PC-3 (cell line): Measurements from ENCODE around the gene TUBB6. TPM values are rescaled to one million over a fixed set of nuclear protein-coding genes. Genes with fewer than 3 reads are reported as not detected.

Source experiments
- ATAC-seq: fragments of 200-7000 bp; cut with Tn5 transposase; 2 replicates; pipeline ENCODE4 v1.9.1; 2020; ENCODE audit warnings: mild to moderate bottlenecking, moderate library complexity
- BruUV-seq: library from RNA; stranded (reverse); fragments of 400-500 nt; replicated peaks from 2 replicates; lab custom pipeline; 2021; lab: Mats Ljungman, UMichigan
- CTCF ChIA-PET: fragments of 300-600 bp; sonication (Branson Sonifier 250); formaldehyde crosslinking; loops from one replicate; lab custom pipeline; 2022; ENCODE audit warnings: antibody characterized with exemption; lab: Charles Lee
- POLR2A ChIA-PET: fragments of 300-600 bp; sonication (Branson Sonifier 250); formaldehyde crosslinking; loops from one replicate; lab custom pipeline; 2022; ENCODE audit warnings: antibody characterized with exemption; ENCODE audit not compliant: unreplicated experiment; lab: Charles Lee
- DNase-seq: peaks from one replicate; pipeline ENCODE4 v3.0.0-alpha.2; 2015
- H2AFZ ChIP-seq: fragments of 300-600 bp; sonication (generic); 2 replicates; pipeline ENCODE4 v1.6.0; 2016; ENCODE audit warnings: antibody characterized with exemption, low read length
- H3F3A ChIP-seq: fragments of 300-600 bp; sonication (generic); one replicate; pipeline ENCODE4 v1.6.0; 2017; ENCODE audit warnings: antibody characterized with exemption, low read length, control low read depth, mild to moderate bottlenecking; ENCODE audit not compliant: unreplicated experiment
- H3K27ac ChIP-seq: fragments of 300-600 bp; sonication (generic); 2 replicates; pipeline ENCODE4 v1.5.1; 2016; ENCODE audit warnings: mild to moderate bottlenecking, low read length
- H3K27me3 ChIP-seq: fragments of 300-600 bp; sonication (generic); 2 replicates; pipeline ENCODE4 v1.6.1; 2016; ENCODE audit warnings: low read length, mixed read lengths
- H3K36me3 ChIP-seq: fragments of 300-600 bp; sonication (generic); 2 replicates; pipeline ENCODE4 v1.6.1; 2016; ENCODE audit warnings: low read depth, mixed run types, low read length, mixed read lengths
- H3K4me1 ChIP-seq: fragments of 300-600 bp; sonication (generic); 2 replicates; pipeline ENCODE4 v1.5.1; 2016; ENCODE audit warnings: low read length; ENCODE audit not compliant: insufficient read depth
- H3K4me2 ChIP-seq: fragments of 300-600 bp; sonication (generic); 2 replicates; pipeline ENCODE4 v1.6.0; 2016; ENCODE audit warnings: low read length
- H3K4me3 ChIP-seq: fragments of 300-600 bp; sonication (generic); 2 replicates; pipeline ENCODE4 v1.5.1; 2016; ENCODE audit warnings: mild to moderate bottlenecking, low read length, mixed read lengths
- H3K79me2 ChIP-seq: fragments of 300-600 bp; sonication (generic); 2 replicates; pipeline ENCODE4 v1.6.1; 2017; ENCODE audit warnings: low read length, mixed read lengths
- H3K9ac ChIP-seq: fragments of 300-600 bp; sonication (generic); 2 replicates; pipeline ENCODE4 v1.6.0; 2016; ENCODE audit warnings: mild to moderate bottlenecking, low read length
- H3K9me2 ChIP-seq: fragments of 300-600 bp; sonication (generic); replicated peaks from 2 replicates; pipeline ENCODE4 v1.6.1; 2016; ENCODE audit warnings: mixed run types, low read length, mixed read lengths
- H3K9me3 ChIP-seq: fragments of 300-600 bp; sonication (generic); 2 replicates; pipeline ENCODE4 v1.6.1; 2016; ENCODE audit warnings: low read length, mixed read lengths
- H4K20me1 ChIP-seq: fragments of 300-600 bp; sonication (generic); 2 replicates; pipeline ENCODE4 v1.6.1; 2016; ENCODE audit warnings: low read length, mixed read lengths
- CTCF ChIP-seq: fragments of 300-600 bp; sonication (generic); conservative IDR thresholded peaks from 2 replicates; pipeline ENCODE4 v1.5.1; 2017; ENCODE audit warnings: antibody characterized with exemption, low read depth, mild to moderate bottlenecking, low read length
- EZH2 ChIP-seq: fragments of 300-600 bp; sonication (generic); IDR thresholded peaks from one replicate; pipeline ENCODE4 v1.6.1; 2017; ENCODE audit warnings: antibody characterized with exemption, mild to moderate bottlenecking, low read length; ENCODE audit not compliant: unreplicated experiment
- EZH2phosphoT487 ChIP-seq: fragments of 300-600 bp; sonication (generic); IDR thresholded peaks from 2 replicates; pipeline ENCODE4 v1.6.1; 2018; ENCODE audit warnings: mild to moderate bottlenecking, antibody characterized with exemption, low read length, borderline replicate concordance
- intact Hi-C: fragments of 100-400 bp; cut with micrococcal nuclease; formaldehyde crosslinking; loops from 2 replicates; pipeline ENCODE4 v1.9.0; 2023
- total RNA-seq: library from RNA; depleted of rRNA; stranded (reverse); fragments of >200 nt; gene quantifications from 2 replicates; pipeline ENCODE4 v1.2.3, GENCODE V29; 2014

Gene TUBB6
- total RNA-seq, 1 experiment from 2014 or later: 191 TPM

GRCh38 chr18:12299862-12300261 is 8.2 kb upstream of the TUBB6 start:
- DNase-seq: no peak
- Histone ChIP-seq H3K36me3 (no peaks in the 10 kb centered on the region), H3K9me2 (no peaks in the 10 kb centered on the region), H3K4me1 (peaks cover 20% of the 10 kb centered on the region), H3K9ac (no peak overlapping the region), H3K9me3 (no peaks in the 10 kb centered on the region), H3F3A (no peaks in the 10 kb centered on the region), H3K4me3 (no peak overlapping the region), H3K4me2 (no peak overlapping the region), H2AFZ (no peak overlapping the region), H3K27me3 (no peaks in the 10 kb centered on the region), H3K79me2 (no peaks in the 10 kb centered on the region), H3K27ac (no peak overlapping the region), H4K20me1 (no peaks in the 10 kb centered on the region)
- POLR2A ChIA-PET: no interaction called here
- ATAC-seq: no peak
- intact Hi-C loops: no loop called here
- CTCF ChIA-PET: no interaction called here
- BruUV-seq: no TSS peak
- TF ChIP-seq CTCF (no peak), EZH2phosphoT487 (no peak), EZH2 (no peak)

DNA sequence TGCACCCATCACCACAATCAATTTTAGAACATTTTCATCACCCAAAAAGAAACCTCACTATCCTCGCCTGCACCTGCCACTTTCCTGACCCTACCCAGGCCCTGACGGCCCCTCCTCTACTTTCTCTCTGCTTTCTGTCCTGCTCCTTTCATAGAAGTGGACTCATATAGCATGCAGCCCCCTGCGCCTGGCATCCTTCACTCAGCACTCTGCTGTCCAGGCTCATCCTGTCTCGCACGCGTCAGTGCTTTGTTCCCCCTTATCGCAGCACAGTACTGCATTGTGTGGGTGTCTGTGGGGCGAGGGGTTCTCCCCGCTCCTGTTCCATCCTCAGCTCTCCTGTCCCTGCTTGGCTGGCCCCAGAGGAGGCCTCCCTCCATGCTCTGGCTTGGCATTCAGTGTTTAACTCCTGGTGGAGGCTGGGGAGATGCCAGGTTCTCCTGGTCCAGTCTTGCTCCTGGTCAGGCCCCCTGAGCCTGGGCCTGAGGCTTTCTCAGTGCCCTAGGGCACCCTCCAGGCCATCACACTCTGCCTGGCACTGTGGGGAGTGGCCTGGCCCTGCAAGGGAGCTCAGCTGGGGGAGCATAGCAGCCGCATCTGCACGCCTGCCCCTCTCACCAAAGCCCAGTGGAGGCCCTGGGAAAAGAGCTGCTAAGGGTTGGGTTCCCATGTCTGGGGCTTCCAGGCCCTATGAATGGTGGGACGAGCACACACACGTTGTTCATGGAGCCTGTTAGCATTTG is 6.6 kb upstream of the TUBB6 start:
- no TSS peak for BruUV-seq
- no peak overlapping the region for H3K4me2 ChIP-seq
- H3K9me3 ChIP-seq: no peaks in the 10 kb centered on the region
- intact Hi-C loops: no loop called here
- peaks cover 15% of the 10 kb centered on the region for H3K4me1 ChIP-seq
- no peak overlapping the region for H3K9ac ChIP-seq
- ATAC-seq: no peak
- H2AFZ ChIP-seq: no peak overlapping the region
- H3K4me3 ChIP-seq: no peak overlapping the region
- H3K36me3 ChIP-seq: no peaks in the 10 kb centered on the region
- DNase-seq: no peak
- no peaks in the 10 kb centered on the region for H3K27me3 ChIP-seq
- no peaks in the 10 kb centered on the region for H3K9me2 ChIP-seq
- H3K79me2 ChIP-seq: no peaks in the 10 kb centered on the region
- ChIA-PET POLR2A (no interaction called here), CTCF (no interaction called here)
- H3K27ac ChIP-seq: no peak overlapping the region
- no peak for TF ChIP-seq EZH2phosphoT487
- no peak for TF ChIP-seq EZH2
- TF ChIP-seq CTCF: no peak
- H4K20me1 ChIP-seq: no peaks in the 10 kb centered on the region
- H3F3A ChIP-seq: no peaks in the 10 kb centered on the region

DNA sequence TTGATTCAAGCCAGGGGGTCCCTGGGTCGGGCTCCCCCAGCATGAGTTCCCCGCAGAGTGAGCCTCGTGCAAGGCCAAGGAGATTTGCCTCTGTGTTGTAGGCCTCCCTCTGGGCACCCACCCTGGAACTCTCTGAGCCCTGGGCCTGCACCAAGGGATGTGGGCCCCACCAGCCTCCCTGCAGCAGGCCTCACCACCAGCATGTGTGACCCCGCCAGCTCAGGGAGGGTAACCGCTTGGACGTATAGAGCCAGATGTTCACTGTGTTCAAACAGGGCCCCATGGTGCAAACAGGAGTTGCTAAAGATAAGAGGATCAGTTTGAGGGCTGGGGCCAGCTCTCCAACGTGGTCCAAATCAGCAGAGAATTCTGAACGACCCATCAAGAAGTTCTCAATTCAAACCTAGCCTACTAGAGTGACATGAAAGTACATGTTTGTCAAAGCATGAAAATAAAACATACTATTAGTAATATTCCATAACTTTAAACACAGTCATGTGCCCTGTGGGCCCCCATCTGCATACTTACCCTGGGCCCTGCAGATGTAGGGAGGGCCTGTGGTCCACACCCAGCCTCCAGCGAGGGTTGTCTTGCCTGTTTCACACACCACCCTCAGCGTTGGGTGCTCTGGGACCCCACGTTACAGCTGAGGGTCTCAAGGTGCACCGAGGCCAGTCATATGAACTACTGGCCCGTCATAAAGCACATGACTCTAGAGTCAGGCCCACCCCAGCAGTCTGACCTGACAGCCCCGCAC is 5.5 kb upstream of the TUBB6 start:
- BruUV-seq: no TSS peak
- no peaks in the 10 kb centered on the region for H3F3A ChIP-seq
- CTCF ChIA-PET: no interaction called here
- no peaks in the 10 kb centered on the region for H3K9me3 ChIP-seq
- POLR2A ChIA-PET: no interaction called here
- no peaks in the 10 kb centered on the region for H3K79me2 ChIP-seq
- H3K9me2 ChIP-seq: no peaks in the 10 kb centered on the region
- no peak overlapping the region for H2AFZ ChIP-seq
- no peaks in the 10 kb centered on the region for H3K36me3 ChIP-seq
- DNase-seq (no peak), ATAC-seq (no peak)
- no peak overlapping the region for H3K27ac ChIP-seq
- H3K27me3 ChIP-seq: no peaks in the 10 kb centered on the region
- H4K20me1 ChIP-seq: no peaks in the 10 kb centered on the region
- intact Hi-C loops: no loop called here
- no peak overlapping the region for H3K9ac ChIP-seq
- peaks cover 12% of the 10 kb centered on the region for H3K4me1 ChIP-seq
- H3K4me3 ChIP-seq: no peak overlapping the region
- TF ChIP-seq EZH2 (no peak), CTCF (no peak), EZH2phosphoT487 (no peak)
- H3K4me2 ChIP-seq: no peak overlapping the region
